PC-9 (cell line): ENCODE data around the gene SPAM1. TPM values are rescaled to one million over a fixed set of nuclear protein-coding genes. Genes with fewer than 3 reads are reported as not detected.

Experiments
- BruUV-seq: library from RNA; stranded (reverse); fragments of 400-500 nt; replicated peaks from 2 replicates; lab custom pipeline; 2021; lab: Mats Ljungman, UMichigan
- CTCF ChIA-PET: fragments of 300-600 bp; sonication (Branson Sonifier 250); formaldehyde crosslinking; loops from one replicate; lab custom pipeline; 2022; ENCODE audit warnings: antibody characterized with exemption; lab: Charles Lee
- POLR2A ChIA-PET: fragments of 300-600 bp; sonication (Branson Sonifier 250); formaldehyde crosslinking; loops from one replicate; lab custom pipeline; 2022; ENCODE audit warnings: antibody characterized with exemption; ENCODE audit not compliant: unreplicated experiment; lab: Charles Lee
- DNase-seq, 2 experiments: peaks; one replicate each; pipeline versions ENCODE4 v3.0.0 to v3.0.0-alpha.2; 2015 to 2022; ENCODE audit warnings: mixed read lengths in 1 of 2
- H2AFZ ChIP-seq: fragments of 200-600 bp; sonication (generic); 2 replicates; pipeline ENCODE4 v1.8.1; 2017; ENCODE audit warnings: antibody characterized with exemption
- H3F3A ChIP-seq: fragments of 200-600 bp; sonication (generic); 2 replicates; pipeline ENCODE4 v1.8.1; 2017; ENCODE audit warnings: antibody characterized with exemption, mild to moderate bottlenecking, low read depth; ENCODE audit not compliant: insufficient read depth
- H3K27ac ChIP-seq: fragments of 200-600 bp; sonication (generic); 2 replicates; pipeline ENCODE4 v1.6.1; 2016; ENCODE audit warnings: mixed run types
- H3K27me3 ChIP-seq: fragments of 200-600 bp; sonication (generic); 2 replicates; pipeline ENCODE4 v1.6.1; 2016; ENCODE audit warnings: low read depth, mixed run types; ENCODE audit not compliant: insufficient read depth
- H3K36me3 ChIP-seq: fragments of 200-600 bp; sonication (generic); 2 replicates; pipeline ENCODE4 v1.6.1; 2016; ENCODE audit warnings: low read depth, mixed run types
- H3K4me1 ChIP-seq: fragments of 200-600 bp; sonication (generic); replicated peaks from 2 replicates; pipeline ENCODE4 v1.6.1; 2016; ENCODE audit warnings: mixed run types; ENCODE audit not compliant: insufficient read depth
- H3K4me2 ChIP-seq: fragments of 200-600 bp; sonication (generic); 2 replicates; pipeline ENCODE4 v1.6.1; 2017; ENCODE audit warnings: mixed run types
- H3K4me3 ChIP-seq: fragments of 200-600 bp; sonication (generic); 2 replicates; pipeline ENCODE4 v1.6.1; 2016; ENCODE audit warnings: mixed run types
- H3K79me2 ChIP-seq: fragments of 200-600 bp; sonication (generic); 2 replicates; pipeline ENCODE4 v1.6.1; 2017; ENCODE audit warnings: low read depth, mixed run types
- H3K9me2 ChIP-seq: fragments of 200-600 bp; sonication (generic); 2 replicates; pipeline ENCODE4 v1.8.1; 2017; ENCODE audit warnings: mild to moderate bottlenecking; ENCODE audit not compliant: insufficient read depth
- H3K9me3 ChIP-seq: fragments of 200-600 bp; sonication (generic); 2 replicates; pipeline ENCODE4 v1.8.1; 2016; ENCODE audit warnings: low read depth; ENCODE audit not compliant: insufficient read depth
- H4K20me1 ChIP-seq: fragments of 200-600 bp; sonication (generic); 2 replicates; pipeline ENCODE4 v1.8.1; 2017; ENCODE audit not compliant: insufficient read depth
- EZH2 ChIP-seq: fragments of 200-600 bp; sonication (generic); IDR thresholded peaks from 2 replicates; pipeline ENCODE4 v1.8.0; 2017; ENCODE audit warnings: antibody characterized with exemption, low read depth
- intact Hi-C: fragments of 100-400 bp; cut with micrococcal nuclease; formaldehyde crosslinking; loops from one replicate; pipeline ENCODE4 v1.10.0; 2022; ENCODE audit not compliant: unreplicated experiment
- total RNA-seq: library from RNA; stranded (reverse); gene quantifications from 2 replicates; pipeline ENCODE4 v1.2.3, GENCODE V29; 2021
- TF ChIP-seq, protein P1 (sequence below): fragments of 200-600 bp; sonication (generic); conservative IDR thresholded peaks from 2 replicates; pipeline ENCODE4 v1.6.1; 2017; ENCODE audit warnings: mixed run types, antibody characterized with exemption, mild to moderate bottlenecking, moderate library complexity

Gene SPAM1
- total RNA-seq, 1 experiment from 2014 or later: not detected

DNA sequence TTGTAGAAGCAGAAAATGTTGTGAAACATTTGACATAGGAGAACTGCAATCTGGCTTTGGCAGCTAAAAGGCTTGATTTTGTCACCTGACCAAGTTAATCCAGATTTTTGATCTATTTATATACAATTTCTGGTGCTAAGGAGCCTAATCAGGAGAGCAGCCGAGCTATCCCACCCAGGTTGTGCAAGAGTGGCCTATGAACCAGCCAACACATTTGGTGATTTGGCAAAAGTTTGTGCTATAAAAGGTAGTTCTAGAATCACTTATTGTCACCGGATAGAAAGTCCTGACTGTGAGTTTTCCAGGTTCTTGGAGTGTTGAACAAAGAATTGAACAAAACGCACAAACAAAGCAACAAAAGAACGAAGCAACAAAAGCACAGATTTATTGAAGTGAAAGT, 1.4 kb upstream of the SPAM1 start:
- Histone ChIP-seq H3K27me3 (no peaks in the 10 kb centered on the region), H3K27ac (no peak overlapping the region), H3K9me2 (no peaks in the 10 kb centered on the region), H3K36me3 (no peaks in the 10 kb centered on the region), H3K79me2 (no peaks in the 10 kb centered on the region), H3K9me3 (no peaks in the 10 kb centered on the region), H4K20me1 (no peaks in the 10 kb centered on the region), H2AFZ (no peak overlapping the region), H3F3A (no peaks in the 10 kb centered on the region), H3K4me1 (peaks cover under 1% of the 10 kb centered on the region; the same call in 1 of the 2 replicates), H3K4me3 (no peak overlapping the region), H3K4me2 (no peak overlapping the region)
- DNase-seq: no peak
- ChIA-PET POLR2A (no interaction called here), CTCF (interaction anchor here (0.6 kb wide), 1 partner anchor 668 kb away, joined by 3 read pairs; no protein-coding TSS in a partner anchor)
- intact Hi-C loops: no loop called here
- BruUV-seq: no TSS peak
- TF ChIP-seq EZH2: no peak

DNA sequence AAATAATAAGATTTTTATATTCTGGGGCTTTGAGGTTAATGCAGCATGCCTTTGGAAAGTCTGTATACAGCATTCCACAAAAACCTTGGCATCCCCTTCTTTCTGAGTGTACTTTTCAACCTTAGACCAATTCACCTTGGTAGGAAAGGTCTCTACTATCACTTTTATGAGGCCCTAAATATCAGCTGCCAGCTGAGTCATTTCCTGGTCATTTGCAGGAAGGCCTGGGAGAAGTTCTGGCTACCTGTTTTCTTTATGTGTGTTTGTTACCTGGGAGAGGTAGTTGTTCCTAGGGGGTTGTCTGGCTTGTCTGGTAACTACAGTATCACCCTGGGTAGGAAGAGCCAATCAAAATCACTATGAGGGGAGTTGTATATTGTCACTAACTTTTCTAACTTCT, 4.1 kb downstream of the SPAM1 start:
- Histone ChIP-seq H3K27ac (peak overlapping the region; percentile 33), H2AFZ (no peak overlapping the region), H3K9me2 (no peaks in the 10 kb centered on the region), H4K20me1 (no peaks in the 10 kb centered on the region), H3K36me3 (no peaks in the 10 kb centered on the region), H3K27me3 (no peaks in the 10 kb centered on the region), H3K9me3 (no peaks in the 10 kb centered on the region; the same call in 1 of the 2 replicates), H3K4me2 (peak overlapping the region; percentile 14; the same call in 1 of the 2 replicates), H3K4me3 (no peak overlapping the region), H3F3A (no peaks in the 10 kb centered on the region), H3K4me1 (peaks cover 13% of the 10 kb centered on the region), H3K79me2 (no peaks in the 10 kb centered on the region)
- POLR2A ChIA-PET: interaction anchor here (0.7 kb wide), 1 partner anchor 92 kb away, joined by 4 read pairs; no protein-coding TSS in a partner anchor
- DNase-seq: peak; percentile 34 to 70
- BruUV-seq: no TSS peak
- intact Hi-C loops: no loop called here
- TF ChIP-seq EZH2: no peak
- TF ChIP-seq, protein P1, sequence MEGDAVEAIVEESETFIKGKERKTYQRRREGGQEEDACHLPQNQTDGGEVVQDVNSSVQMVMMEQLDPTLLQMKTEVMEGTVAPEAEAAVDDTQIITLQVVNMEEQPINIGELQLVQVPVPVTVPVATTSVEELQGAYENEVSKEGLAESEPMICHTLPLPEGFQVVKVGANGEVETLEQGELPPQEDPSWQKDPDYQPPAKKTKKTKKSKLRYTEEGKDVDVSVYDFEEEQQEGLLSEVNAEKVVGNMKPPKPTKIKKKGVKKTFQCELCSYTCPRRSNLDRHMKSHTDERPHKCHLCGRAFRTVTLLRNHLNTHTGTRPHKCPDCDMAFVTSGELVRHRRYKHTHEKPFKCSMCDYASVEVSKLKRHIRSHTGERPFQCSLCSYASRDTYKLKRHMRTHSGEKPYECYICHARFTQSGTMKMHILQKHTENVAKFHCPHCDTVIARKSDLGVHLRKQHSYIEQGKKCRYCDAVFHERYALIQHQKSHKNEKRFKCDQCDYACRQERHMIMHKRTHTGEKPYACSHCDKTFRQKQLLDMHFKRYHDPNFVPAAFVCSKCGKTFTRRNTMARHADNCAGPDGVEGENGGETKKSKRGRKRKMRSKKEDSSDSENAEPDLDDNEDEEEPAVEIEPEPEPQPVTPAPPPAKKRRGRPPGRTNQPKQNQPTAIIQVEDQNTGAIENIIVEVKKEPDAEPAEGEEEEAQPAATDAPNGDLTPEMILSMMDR: no peak
- CTCF ChIA-PET: interaction anchor here (1.2 kb wide), 1 partner anchor 13 kb away, joined by 3 read pairs; no protein-coding TSS in a partner anchor

DNA sequence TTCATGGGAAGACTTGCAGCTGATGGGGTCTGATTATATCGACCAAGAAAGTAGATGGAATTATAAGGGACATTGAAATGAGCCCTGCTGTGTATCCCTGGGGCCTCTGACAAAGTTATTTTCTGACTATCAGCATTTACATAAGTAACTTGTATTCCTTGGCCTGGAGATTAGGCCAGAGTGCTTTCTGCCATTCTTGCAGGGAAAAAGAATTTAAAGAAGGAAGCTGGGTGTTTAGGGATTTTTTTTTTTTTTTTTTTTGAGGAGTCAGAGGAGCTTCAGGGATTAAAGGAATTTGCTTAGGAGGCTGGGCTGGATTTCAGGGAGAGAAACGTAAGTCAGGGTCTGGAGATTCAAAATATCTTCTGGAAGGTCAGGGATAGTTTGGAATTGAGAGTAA, 4.6 kb downstream of the SPAM1 start:
- Histone ChIP-seq H3K27ac (peak overlapping the region; percentile 33), H3K4me2 (0 out of 2 replicates have a peak overlapping the region, but pooled peaks have one; percentile 14), H3K9me3 (peaks cover 3% of the 10 kb centered on the region), H3K36me3 (no peaks in the 10 kb centered on the region), H2AFZ (no peak overlapping the region), H3K4me1 (peaks cover 13% of the 10 kb centered on the region), H3K79me2 (no peaks in the 10 kb centered on the region), H3K27me3 (no peaks in the 10 kb centered on the region), H3F3A (no peaks in the 10 kb centered on the region), H3K9me2 (no peaks in the 10 kb centered on the region), H3K4me3 (no peak overlapping the region), H4K20me1 (no peaks in the 10 kb centered on the region)
- CTCF ChIA-PET: interaction anchor here (1.2 kb wide), 1 partner anchor 13 kb away, joined by 3 read pairs; no protein-coding TSS in a partner anchor
- intact Hi-C loops: no loop called here
- POLR2A ChIA-PET: no interaction called here
- no peak for DNase-seq
- no peak for TF ChIP-seq EZH2
- TF ChIP-seq, protein P1: no peak
- BruUV-seq: no TSS peak
